Sciatic nerve (tissue), 2 donors: Measurements from ENCODE around the gene ZNF90. TPM values are rescaled to one million over a fixed set of nuclear protein-coding genes. Genes with fewer than 3 reads are reported as not detected.
"Not testable (repeated sequence)": the region's sequence is repeated elsewhere in the genome, so short reads cannot be mapped to it uniquely, and the experiment has no call there.

Experiments used
- ATAC-seq: fragments of 200-7000 bp; cut with Tn5 transposase; one replicate; pipeline ENCODE4 v1.9.1; 2020; ENCODE audit warnings: mild to moderate bottlenecking, moderate library complexity
- DNase-seq: peaks from one replicate; pipeline ENCODE4 v3.0.0-alpha.2; 2020; ENCODE audit warnings: low spot score
- intact Hi-C: fragments of 100-400 bp; cut with DNase I; formaldehyde crosslinking; loops from one replicate; pipeline ENCODE4 v1.14.2; 2022
- total RNA-seq: library from RNA; stranded (reverse); fragmentation: NEBNext Ultra II Directional; extraction: Animal tissue kit (Norgen Biotek cat#: 25700); gene quantifications from one replicate; pipeline ENCODE4 v1.2.1, GENCODE V29; 2021
- donor health status: DM: no; HTN: no; CAD: no.
- donor health status: DM: no; HTN: no; CAD: no.

The ZNF90 gene
- total RNA-seq: 5.1 TPM

DNA sequence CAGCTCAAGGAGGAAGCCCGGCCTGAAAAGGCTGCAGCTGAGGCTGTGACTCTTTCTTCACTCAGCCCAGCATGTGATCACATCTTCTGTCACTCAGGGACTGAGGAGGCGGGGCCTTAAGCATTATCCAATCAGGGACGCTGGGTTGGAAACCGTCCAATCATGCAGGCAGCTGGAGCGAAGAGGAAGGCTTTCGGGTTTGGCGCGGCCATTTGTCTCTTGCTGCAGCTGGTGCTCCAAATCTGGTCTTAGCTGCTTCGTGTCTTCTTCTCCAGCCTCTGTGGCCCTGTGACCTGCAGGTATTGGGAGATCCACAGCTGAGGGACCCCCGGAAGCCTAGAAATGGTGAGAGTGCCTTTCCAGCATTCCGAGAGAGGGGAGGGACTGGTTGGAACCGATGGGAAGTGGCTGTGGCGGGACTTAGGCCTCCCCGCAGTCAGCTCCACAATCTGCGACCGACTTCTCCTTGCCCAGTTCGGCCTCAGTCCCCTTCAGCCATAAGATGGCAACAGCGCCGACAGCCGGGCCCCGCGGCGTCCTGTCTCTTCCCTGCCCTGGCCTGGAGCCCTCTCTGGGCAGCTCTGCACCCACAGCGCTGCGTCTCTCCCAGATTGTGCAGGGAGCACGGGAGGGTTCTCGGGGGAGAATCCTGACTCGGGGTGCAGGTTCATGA lies at the start of gene ZNF90:
Gene ZNF90, plus strand, starts transcription at position 210 of the 673 bp plus-strand sequence. Its CDS starts 133 bp downstream, at position 343.
- ATAC-seq (peak; percentile 99), DNase-seq (peak; percentile 97)
- intact Hi-C loops: loop anchor here (5.0 kb wide), 1 partner anchor 1364 kb away; no protein-coding TSS in a partner anchor

DNA sequence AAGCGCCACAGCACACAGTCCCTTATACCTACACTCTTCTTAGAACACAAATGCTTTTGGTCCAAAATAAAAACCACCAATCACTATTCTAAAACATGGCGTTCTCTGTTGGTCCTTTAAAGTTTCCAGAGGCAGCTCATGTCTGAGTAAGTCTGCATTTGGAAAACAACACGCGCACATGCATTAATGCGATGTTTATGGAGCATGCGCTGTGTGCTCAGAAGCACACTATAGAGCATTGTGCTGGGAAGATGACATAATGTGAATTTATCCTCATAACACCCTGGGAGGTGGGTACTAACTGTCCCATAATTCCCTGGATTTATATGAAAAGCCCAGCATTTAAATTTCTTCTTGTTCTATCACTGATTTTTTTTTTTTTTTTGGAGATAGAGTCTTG lies 49.2 kb upstream of the ZNF90 start:
- no peak for DNase-seq
- intact Hi-C loops: no loop called here
- no peak for ATAC-seq

DNA sequence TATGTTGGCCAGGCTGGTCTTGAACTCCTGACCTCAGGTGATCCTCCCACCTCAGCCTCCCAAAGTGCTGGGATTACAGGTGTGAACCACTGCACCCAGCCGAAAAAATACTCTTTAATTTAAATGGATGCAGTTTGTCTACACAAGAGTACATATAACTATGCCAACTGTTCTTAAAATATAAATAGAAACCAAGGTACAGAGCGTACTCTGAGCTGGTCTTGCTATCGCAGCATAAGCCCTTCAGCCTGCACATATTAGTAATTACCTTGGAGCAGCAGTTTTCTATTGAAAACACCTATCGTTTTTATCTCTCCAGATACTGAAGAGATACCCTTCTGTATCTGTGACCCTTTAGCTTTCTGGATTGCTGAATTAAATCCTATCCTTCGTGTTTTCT lies 41.9 kb upstream of the ZNF90 start:
- intact Hi-C loops: no loop called here
- ATAC-seq (no peak), DNase-seq (no peak)

DNA sequence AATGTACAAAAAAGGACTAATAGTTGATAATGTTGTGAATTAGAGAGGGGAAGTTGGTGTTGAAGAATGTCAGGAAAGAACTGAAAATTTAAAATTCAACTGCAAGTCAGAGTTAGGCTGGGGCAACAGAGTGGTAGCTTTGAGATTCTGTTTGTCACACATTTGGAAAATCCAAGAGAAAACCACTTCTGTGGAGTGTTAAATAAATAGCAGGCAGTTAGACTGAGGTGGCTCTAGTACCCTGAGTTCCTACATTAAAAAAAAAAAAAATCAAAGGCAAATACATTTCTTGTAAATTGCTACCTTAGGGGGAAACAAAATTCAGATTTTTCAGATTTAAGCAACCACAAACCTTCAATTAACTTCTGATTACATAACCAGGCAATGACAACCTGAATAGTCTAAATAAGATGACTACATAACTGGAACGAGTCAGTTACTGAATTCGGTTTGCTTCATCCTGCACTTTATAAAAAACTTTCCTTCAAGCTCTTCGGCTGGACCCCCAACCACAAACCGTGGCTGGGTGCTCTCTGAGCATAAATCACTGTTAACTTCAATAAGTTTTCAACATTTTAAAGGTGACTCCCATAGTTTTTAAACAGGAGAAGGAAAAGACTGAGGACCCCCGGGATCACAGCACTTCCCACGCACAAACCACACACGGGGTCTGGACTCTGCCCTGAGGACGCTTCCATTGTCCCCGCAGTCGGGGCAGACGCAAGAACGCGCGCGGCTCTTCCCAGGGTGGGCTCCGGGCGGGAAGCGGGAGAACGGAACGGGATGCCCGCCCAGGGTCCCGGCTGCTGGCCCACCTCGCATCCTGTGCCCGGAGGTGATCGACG lies 39.2 kb upstream of the ZNF90 start:
- DNase-seq (no peak), ATAC-seq (peak; percentile 8)
- intact Hi-C loops: no loop called here

DNA sequence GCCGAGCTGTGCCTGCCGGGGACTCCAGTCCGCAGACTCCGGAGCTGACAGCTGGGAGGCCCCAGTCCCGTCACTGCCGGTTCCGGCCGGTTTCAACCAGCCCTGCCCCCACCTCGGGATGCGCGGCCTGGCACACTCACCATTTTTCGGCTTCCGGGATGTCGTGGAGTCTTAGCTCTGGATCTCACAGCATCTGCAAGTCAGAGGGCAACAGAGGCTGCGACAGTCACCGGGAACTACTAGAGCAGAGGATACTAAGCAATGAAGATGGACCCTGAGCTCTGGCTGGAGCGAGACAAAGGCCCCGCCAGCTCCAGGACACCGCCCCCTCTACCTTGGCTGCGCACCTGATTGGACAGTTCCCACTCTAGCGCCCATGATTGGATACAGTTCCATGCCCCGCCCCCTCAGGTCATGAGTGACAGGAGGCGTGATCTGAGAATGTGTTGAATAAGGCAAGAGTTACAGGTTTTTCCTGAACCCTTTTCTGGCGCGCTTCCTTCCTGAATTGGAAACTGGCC lies 38.5 kb upstream of the ZNF90 start, which contains the start of gene ZNF682:
Gene ZNF682, minus strand, starts transcription at position 303 of the 521 bp plus-strand sequence. Its CDS starts 160 bp downstream, at position 143.
- DNase-seq (peak; percentile 97), ATAC-seq (peak; percentile 100)
- intact Hi-C loops: no loop called here

DNA sequence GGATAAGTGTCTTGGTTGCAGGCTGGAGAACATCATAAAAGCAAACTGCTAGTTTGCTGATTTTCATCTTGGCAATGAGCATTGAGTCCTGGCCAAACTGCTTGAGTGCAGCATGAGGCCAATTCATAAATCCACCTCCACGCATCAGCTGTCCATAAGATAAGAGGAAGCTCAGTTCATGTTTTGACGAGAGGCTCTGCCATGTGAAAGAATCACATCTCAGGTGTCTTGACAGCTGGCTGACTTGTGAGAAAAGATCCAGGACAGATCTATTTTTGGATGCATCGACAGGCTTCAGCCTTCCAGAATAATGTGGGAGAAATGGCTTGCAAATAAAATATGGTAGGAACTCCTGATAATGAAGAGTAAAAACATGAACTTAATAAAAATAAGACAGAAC lies 33.1 kb upstream of the ZNF90 start:
- ATAC-seq (no peak), DNase-seq (no peak)
- intact Hi-C loops: no loop called here

- ATAC-seq: not testable (repeated sequence)
Observed at GRCh38 chr19:20045742-20046141, 32.1 kb upstream of the ZNF90 start.

GRCh38 chr19:20051841-20052768 lies 25.7 kb upstream of the ZNF90 start:
- peak; percentile 100 for ATAC-seq
- peak; percentile 93 for DNase-seq
- intact Hi-C loops: no loop called here

More at GRCh38 chr19:20045742-20046141, 32.1 kb upstream of the ZNF90 start:
- intact Hi-C loops, DNase-seq: not testable (repeated sequence)

GRCh38 chr19:20058738-20059137 lies 19.1 kb upstream of the ZNF90 start:
- ATAC-seq, intact Hi-C loops, DNase-seq: not testable (repeated sequence)

DNA sequence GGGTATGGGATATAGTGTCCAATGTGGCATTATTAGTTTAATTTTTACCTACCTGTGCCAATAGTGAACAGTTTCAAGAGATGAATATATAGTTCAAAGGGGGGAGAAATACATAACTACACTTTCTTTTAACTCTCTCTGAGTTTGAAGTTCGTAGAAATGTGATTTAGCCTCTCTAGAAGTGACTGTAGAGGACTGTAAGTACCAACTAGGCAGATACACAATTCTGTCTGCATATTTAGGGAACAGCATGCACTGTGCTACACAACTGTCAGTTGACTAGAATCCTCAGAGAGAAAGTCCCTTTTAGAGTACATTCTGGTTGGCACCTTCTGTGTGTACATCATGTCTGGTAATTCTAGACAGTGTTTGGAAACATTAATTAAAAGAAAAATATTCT lies 17.5 kb upstream of the ZNF90 start:
- intact Hi-C loops: no loop called here
- ATAC-seq (no peak), DNase-seq (no peak)

GRCh38 chr19:20066861-20067260 lies 10.9 kb upstream of the ZNF90 start:
- intact Hi-C loops: no loop called here
- ATAC-seq (no peak), DNase-seq (no peak)

DNA sequence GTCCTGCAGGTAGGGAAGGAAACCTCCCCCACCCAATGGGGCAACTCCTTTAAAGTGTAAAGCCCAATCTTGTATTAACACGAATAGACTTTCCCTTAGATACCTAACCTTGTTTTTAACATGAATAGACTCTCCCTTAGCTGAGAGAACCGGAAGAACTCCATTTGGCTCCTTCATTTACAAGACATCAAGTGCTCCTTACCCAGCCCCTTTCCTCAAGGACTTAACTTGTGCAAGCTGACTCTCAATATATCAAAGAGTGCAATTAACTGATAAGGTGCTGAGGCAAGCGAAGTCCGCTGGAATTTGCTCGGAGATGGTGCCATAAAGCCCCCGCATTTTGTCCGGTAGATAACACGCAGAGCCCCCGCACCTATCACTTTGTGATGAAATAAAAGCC lies 9.9 kb upstream of the ZNF90 start:
- DNase-seq (no peak), ATAC-seq (no peak)
- intact Hi-C loops: no loop called here

- DNase-seq, intact Hi-C loops, ATAC-seq: not testable (repeated sequence)
Observed at GRCh38 chr19:20068559-20068958, 9.2 kb upstream of the ZNF90 start.

GRCh38 chr19:20070691-20071090 lies 7.1 kb upstream of the ZNF90 start:
- no peak for ATAC-seq
- DNase-seq: no peak
- intact Hi-C loops: no loop called here

DNA sequence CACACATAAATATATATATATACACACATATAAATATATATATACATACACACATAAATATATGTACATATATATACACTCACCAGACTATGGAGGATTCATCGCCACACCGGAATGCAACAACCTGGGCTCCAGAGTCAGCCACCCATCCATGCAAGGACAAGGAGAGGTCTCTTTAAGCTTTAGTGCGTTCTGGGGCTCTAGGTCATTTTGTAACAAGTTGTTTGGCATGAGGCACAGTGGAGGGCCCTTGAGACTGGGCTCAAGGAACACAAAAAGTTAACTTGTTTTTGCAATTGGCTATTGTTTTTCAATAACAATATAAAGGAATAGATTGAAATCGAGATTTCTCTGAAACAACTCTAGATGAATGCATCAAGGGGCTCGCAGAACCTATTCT lies 4.9 kb upstream of the ZNF90 start:
- DNase-seq (no peak), ATAC-seq (no peak)
- intact Hi-C loops: no loop called here

DNA sequence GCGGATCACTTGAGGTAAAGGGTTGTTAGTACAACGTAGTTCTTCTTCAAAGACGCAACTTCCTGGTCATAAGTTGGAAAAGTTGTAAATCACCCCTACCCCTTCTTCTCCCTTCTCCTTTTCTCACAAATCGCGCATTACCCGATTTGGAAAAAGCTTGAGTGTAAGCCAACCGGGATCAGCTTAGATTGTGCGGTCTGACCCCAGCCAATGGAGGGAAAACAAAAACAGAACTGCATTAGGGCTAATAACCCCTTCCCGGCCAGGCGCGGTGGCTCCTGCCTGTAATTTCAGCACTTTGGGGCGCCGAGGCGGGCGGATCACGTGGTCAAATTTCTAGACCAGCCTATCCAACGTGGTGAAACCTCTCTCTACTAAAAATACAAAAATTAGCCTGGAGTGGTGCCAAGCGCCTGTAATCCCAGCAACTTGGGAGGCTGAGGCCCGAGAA lies 806 bp downstream of the ZNF90 start:
- intact Hi-C loops: loop anchor here (5.0 kb wide), 1 partner anchor 1364 kb away; no protein-coding TSS in a partner anchor
- ATAC-seq (peak; percentile 44), DNase-seq (peak; percentile 60)

DNA sequence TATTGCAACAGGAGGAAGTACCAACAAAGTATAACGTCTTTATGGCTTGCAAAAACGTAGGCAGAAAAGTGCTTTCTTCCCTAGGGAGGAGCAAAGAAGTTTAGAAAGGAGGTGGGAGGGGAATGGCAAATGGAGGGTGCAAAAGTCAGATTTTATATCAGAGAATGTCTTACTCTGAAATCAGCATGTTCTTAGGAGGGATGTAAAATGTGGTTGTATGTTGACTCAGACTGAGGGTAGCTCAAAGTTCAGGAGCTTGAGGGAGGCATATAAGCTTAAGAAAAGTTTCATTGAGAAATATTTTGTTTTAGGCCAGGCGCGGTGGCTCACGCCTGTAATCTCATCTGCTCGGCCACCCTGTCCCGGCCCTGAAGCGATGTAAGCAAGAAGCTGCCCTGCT lies 1.7 kb downstream of the ZNF90 start:
- intact Hi-C loops: loop anchor here (5.0 kb wide), 1 partner anchor 1363 kb away; no protein-coding TSS in a partner anchor
- DNase-seq (no peak), ATAC-seq (no peak)

DNA sequence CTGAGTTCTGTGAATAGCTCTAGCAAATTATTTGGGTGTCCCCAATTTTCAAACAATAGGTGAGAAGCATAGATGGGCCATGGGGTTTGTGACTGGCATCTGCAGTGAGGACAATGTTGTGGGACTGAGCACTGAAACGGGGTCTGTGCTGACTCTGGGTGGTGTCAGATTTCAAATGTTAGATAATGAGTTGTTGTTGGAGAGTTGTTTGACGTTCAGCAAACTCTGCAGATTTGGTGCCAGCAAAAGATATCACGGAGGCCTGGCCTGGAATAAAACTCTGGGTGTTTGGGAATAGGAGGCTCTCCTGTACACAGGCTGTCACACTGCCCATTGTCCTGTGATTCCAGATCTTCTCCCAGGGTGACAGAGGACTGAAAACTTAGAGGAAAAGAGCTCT lies 2.9 kb downstream of the ZNF90 start:
- ATAC-seq (no peak), DNase-seq (no peak)
- intact Hi-C loops: no loop called here
